ENCODE measurements around the gene AGBL4. TPM values are rescaled to one million over a fixed set of nuclear protein-coding genes. Genes with fewer than 3 reads are reported as not detected.

AGBL4 gene
- total and polyA plus RNA-seq, 2 of the 4 experiments (the other 2 are of a cell fraction), result not detected

DNA sequence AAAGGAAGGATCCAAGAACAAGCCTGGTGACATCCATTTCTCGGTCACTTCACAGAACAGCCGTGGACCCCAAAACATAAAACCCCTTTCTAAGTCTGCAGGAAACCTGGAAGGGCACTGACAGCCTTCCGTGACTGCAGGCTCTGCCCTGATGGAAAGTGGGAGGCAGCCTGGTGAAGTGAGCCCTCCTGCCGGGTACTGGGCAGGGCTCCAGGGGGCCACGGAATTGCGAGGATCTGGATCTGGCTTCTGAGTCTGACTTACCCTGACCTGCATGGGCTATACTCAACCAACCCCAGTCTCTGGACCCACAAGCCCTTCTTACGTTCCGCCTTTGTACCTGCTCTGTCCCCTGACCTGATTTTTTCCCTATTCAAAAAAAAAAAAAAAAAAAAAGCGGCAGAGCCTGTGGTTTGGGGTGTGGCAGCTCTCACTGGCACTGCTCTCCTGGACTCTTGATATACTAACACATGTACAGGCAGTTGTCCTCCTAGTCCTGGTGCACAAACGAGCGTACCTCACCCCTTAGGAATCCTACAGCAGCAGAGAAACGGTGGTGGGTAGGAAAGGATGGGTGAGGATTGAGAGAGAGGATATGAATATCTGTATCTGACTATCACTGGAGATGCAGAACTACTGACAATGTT, 1330.0 kb downstream of the AGBL4 start:
- Histone ChIP-seq H3K36me3 (ENCODE audit: control insufficient read depth, insufficient read depth, low read length) (no peaks in the 10 kb centered on the region), H3K56ac (ENCODE audit: extremely low read depth, insufficient read depth, low read length) (no peak overlapping the region), H3K23ac (ENCODE audit: low read depth, low read length) (no peak overlapping the region), H3K9me3 (ENCODE audit: control insufficient read depth, insufficient read depth, low read length) (no peaks in the 10 kb centered on the region), H4K20me1 (ENCODE audit: insufficient read depth, low read length) (no peaks in the 10 kb centered on the region), H3K4me2 (ENCODE audit: low read depth, low read length) (no peak overlapping the region), H4K5ac (ENCODE audit: low read depth, low read length) (no peak overlapping the region), H3K4ac (ENCODE audit: low read depth, low read length) (no peak overlapping the region), H4K8ac (ENCODE audit: low read depth in 2 of 2, low read length in 2 of 2) (no peak overlapping the region), H2BK120ac (ENCODE audit: low read depth, low read length) (no peak overlapping the region), H3K4me1 (ENCODE audit: control insufficient read depth, insufficient read depth, low read length) (no peaks in the 10 kb centered on the region), H2BK15ac (ENCODE audit: low read depth, low read length) (no peak overlapping the region), H3K27me3 (ENCODE audit: control insufficient read depth, insufficient read depth, low read length) (no peaks in the 10 kb centered on the region; the same call in 1 of the 2 replicates), H2BK5ac (ENCODE audit: low read depth, low read length, poor library complexity, severe bottlenecking) (no peak overlapping the region), H3K18ac (ENCODE audit: low read depth, low read length) (no peak overlapping the region), H2AK9ac (replicated peaks; ENCODE audit: low read depth, low read length, poor library complexity) (no peak overlapping the region), H4K91ac (ENCODE audit: insufficient read depth, low read depth, low read length) (no peak overlapping the region), H3K9me1 (ENCODE audit: insufficient read depth, low read length) (no peaks in the 10 kb centered on the region; the same call in 1 of the 2 replicates), H2BK20ac (ENCODE audit: low read depth, low read length) (no peak overlapping the region), H2AFZ (replicated peaks; ENCODE audit: low read length, poor library complexity) (peak overlapping the region; percentile 29), H2AK5ac (ENCODE audit: low read depth, low read length) (no peak overlapping the region), H3K4me3 (ENCODE audit: insufficient read depth, low read depth, low read length) (no peak overlapping the region), H3K14ac (replicated peaks; ENCODE audit: low read depth, low read length) (no peak overlapping the region), H3K27ac (ENCODE audit: insufficient read depth, low read length) (no peak overlapping the region), H3K79me1 (ENCODE audit: low read depth in 1 of 2, low read length in 2 of 2) (no peaks in the 10 kb centered on the region), H3K9ac (ENCODE audit: low read depth, low read length) (no peak overlapping the region)
- WGBS, 2 experiments (ENCODE audit: extremely low coverage in 2 of 2, insufficient read length in 1 of 2), result no CpG with 5 or more reads among the region's 12 CpGs
- ChIA-PET POLR2A (ENCODE audit: unreplicated experiment) (no interaction called here), CTCF (no interaction called here)
- intact Hi-C loops (cut with micrococcal nuclease) (no loop called here), in situ Hi-C loops (cut with MboI; ENCODE audit: low sequenced_read_pairs) (loop anchor here (25.0 kb wide), 1 partner anchor 581 kb away; no protein-coding TSS in a partner anchor), dilution Hi-C loops (cut with HindIII; ENCODE audit: low sequenced_read_pairs, unreplicated experiment) (no loop called here)
- no peak for DNase-seq
- no peak for ATAC-seq (ENCODE audit: low read depth)
- BruUV-seq (replicated peaks), result no TSS peak
- TF ChIP-seq, protein P1, sequence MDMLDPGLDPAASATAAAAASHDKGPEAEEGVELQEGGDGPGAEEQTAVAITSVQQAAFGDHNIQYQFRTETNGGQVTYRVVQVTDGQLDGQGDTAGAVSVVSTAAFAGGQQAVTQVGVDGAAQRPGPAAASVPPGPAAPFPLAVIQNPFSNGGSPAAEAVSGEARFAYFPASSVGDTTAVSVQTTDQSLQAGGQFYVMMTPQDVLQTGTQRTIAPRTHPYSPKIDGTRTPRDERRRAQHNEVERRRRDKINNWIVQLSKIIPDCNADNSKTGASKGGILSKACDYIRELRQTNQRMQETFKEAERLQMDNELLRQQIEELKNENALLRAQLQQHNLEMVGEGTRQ (IDR thresholded peaks at IDR 0.05; ENCODE audit: low read depth, low read length), result no peak
- no peak for TF ChIP-seq BHLHE40 (IDR thresholded peaks at IDR 0.05; ENCODE audit: low read depth, low read length)
- no peak for TF ChIP-seq SMC3 (IDR thresholded peaks at IDR 0.05; ENCODE audit: low read depth, low read length)
- no peak for TF ChIP-seq CHD1 (IDR thresholded peaks at IDR 0.05; ENCODE audit: low read depth, low read length)
- TF ChIP-seq RCOR1 (IDR thresholded peaks at IDR 0.05; ENCODE audit: insufficient replicate concordance, low read length), result no peak
- TF ChIP-seq NFE2L2 (IDR thresholded peaks at IDR 0.05; ENCODE audit: low read depth, low read length), result no peak
- no peak for TF ChIP-seq FOS (IDR thresholded peaks at IDR 0.05; ENCODE audit: low read depth, low read length)
- TF ChIP-seq, protein P2, sequence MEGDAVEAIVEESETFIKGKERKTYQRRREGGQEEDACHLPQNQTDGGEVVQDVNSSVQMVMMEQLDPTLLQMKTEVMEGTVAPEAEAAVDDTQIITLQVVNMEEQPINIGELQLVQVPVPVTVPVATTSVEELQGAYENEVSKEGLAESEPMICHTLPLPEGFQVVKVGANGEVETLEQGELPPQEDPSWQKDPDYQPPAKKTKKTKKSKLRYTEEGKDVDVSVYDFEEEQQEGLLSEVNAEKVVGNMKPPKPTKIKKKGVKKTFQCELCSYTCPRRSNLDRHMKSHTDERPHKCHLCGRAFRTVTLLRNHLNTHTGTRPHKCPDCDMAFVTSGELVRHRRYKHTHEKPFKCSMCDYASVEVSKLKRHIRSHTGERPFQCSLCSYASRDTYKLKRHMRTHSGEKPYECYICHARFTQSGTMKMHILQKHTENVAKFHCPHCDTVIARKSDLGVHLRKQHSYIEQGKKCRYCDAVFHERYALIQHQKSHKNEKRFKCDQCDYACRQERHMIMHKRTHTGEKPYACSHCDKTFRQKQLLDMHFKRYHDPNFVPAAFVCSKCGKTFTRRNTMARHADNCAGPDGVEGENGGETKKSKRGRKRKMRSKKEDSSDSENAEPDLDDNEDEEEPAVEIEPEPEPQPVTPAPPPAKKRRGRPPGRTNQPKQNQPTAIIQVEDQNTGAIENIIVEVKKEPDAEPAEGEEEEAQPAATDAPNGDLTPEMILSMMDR (conservative IDR thresholded peaks at IDR 0.05; ENCODE audit: low read depth, low read length), result no peak
- no peak for TF ChIP-seq MXI1 (IDR thresholded peaks at IDR 0.05; ENCODE audit: borderline replicate concordance, low read depth, low read length)
- TF ChIP-seq RFX5 (IDR thresholded peaks at IDR 0.05; ENCODE audit: low read depth, low read length), result no peak
- TF ChIP-seq MAFK (IDR thresholded peaks at IDR 0.05; ENCODE audit: low read depth, low read length), result no peak
- TF ChIP-seq RAD21 (IDR thresholded peaks at IDR 0.05; ENCODE audit: low read length), result no peak
- TF ChIP-seq ELK1 (IDR thresholded peaks at IDR 0.05; ENCODE audit: borderline replicate concordance, low read depth, low read length), result no peak
- no peak for TF ChIP-seq MAZ (IDR thresholded peaks at IDR 0.05; ENCODE audit: borderline replicate concordance, low read depth, low read length)
- TF ChIP-seq CEBPB (IDR thresholded peaks at IDR 0.05; ENCODE audit: low read depth, low read length), result no peak
- TF ChIP-seq POLR2A (IDR thresholded peaks at IDR 0.05; ENCODE audit: low read depth, low read length), result no peak
